Measurements from ENCODE around the gene ZNF423.

ZNF423 gene

GRCh38 chr16:49745311-49745747 is 110.6 kb downstream of the ZNF423 start:
- DNase-seq = no peak

DNA sequence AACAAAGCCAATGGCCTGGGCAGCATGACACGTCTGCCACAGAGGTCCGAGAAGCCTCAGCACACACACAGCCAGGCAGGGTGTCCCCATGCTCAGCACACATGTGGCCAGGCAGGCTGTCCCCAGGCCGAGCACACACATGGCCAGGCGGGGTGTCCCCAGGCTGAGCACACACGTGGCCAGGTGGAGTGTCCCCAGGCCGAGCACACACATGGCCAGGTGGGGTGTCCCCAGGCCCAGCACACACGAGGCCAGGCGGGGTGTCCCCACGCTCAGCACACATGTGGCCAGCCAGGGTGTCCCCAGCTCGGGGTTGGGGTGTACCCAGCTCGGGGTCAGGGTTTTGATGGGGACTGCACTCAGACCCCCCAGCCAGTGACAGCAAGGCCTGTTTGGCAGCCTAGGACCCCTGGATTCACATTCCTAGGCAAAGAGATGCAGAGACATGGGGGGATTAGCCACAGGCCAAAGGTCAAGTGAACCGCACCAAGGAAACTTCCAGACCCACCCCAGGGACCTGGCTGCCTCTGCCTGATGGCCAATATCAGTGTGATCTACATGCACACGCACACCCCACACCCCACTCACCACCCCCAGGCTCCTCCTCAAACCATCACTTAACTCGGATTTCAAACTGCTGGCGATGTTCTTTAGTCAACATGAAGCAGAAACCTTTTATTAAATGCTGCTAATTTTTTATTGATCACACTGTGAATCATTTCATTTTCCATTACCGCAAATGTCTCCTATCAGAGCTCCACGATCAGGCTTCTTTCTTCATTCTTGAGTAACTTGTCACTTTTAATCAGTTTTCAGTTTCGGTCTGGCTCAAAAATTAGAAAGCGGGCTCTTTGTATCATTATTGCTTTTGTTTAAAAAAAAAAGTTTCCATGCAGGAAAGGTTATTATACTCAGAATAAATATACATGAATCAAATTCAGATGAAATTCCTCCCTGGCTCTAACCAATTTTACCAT is 111.4 kb downstream of the ZNF423 start:
- DNase-seq = no peak

GRCh38 chr16:49743658-49744057 is 112.3 kb downstream of the ZNF423 start:
- no peak for DNase-seq

DNA sequence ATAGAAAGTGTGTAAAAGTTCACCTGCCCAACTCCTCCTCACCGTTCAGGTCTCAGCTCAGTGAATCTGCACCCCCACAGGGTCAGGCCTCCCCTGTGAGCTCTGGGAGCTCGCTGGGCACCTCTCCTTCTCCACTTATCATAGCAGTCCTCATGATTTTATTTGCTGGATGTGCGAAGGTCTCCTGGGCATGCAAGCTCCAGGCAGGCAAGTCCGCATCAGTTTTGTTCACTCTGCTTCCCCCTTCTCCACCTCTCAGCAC is 112.8 kb downstream of the ZNF423 start:
- no peak for DNase-seq

DNA sequence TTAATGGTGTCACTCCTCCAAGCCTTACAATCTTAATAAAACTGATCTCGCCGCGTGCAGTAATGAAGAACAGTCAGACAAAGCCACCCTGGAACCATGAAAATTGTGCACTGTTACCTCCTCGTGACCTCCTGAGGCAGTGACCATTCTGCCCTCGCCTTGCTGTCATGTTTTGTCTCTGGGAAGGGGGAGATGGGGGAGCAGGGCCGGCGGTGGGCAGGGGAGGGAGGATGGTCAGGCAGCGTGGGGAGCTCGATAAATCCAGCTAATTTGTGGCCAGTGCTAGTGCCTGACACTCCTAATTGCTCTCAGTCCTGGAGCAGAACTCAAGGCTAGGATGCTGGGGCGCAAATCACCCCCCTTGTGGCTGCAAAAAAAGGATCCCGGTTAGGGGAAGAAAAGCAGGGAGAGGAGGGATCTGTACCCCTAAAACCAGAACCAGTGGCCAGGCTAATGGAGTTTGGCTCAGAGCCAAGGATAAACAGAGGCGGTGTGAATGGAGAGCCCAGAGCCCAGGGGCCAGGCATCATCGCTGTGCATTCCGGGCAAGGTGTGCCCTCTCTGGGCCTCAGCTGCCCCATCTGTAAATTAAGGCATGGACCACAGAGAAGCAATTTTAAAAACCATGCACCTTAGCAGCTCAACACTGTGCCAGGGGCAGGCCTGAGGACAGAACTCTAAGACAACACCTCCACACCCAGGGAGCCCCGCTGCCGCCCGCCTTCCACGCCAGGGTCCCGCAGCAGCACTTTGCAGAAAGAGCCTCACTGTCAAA is 113.3 kb downstream of the ZNF423 start:
- DNase-seq = no peak

DNA sequence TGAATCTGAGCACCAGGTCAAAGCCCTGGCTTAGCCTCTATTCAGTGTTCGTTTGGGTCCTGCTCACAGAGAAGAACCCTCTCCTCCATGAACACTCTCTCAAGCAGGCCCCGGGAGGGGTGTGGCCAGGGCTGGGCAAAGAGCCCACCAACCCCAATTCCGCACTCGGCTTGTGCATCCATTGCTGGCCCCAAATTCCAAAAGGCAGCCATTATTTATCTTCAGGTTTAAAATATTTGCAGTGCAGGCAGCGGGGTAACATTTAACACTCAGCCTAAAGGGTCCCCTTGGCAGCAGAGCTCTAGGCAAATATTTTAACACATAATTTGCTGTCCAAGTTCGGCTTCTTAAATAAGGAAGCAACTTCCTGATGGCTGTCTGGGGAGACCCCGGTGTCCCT is 115.7 kb downstream of the ZNF423 start:
- no peak for DNase-seq

DNA sequence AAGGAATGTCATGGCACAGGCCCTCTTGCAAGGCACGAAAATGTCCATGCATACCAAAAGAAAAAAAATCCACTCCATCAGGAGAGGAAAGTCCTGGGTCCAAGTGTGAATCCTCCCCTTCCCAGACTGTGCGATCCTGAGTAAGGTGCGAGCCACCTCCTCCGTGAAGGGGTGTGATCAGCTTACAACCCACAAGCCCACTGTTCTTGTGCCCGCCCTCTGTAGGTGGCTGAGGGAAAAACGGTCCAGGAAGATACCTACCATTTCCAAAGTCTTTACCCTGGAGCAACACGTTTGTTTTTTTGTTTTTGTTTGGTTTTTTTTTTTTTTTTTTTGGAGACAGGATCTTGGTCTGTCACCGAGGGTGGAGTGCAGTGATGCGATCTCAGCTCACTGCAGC is 116.5 kb downstream of the ZNF423 start:
- no peak for DNase-seq

- DNase-seq = no peak
Measured at GRCh38 chr16:49738832-49739231, 117.1 kb downstream of the ZNF423 start.

GRCh38 chr16:49738001-49738400 is 117.9 kb downstream of the ZNF423 start:
- DNase-seq = no peak

- DNase-seq = no peak
Measured at GRCh38 chr16:49737541-49737940, 118.4 kb downstream of the ZNF423 start.

- DNase-seq = no peak
Measured at GRCh38 chr16:49734331-49734730, 121.6 kb downstream of the ZNF423 start.

DNA sequence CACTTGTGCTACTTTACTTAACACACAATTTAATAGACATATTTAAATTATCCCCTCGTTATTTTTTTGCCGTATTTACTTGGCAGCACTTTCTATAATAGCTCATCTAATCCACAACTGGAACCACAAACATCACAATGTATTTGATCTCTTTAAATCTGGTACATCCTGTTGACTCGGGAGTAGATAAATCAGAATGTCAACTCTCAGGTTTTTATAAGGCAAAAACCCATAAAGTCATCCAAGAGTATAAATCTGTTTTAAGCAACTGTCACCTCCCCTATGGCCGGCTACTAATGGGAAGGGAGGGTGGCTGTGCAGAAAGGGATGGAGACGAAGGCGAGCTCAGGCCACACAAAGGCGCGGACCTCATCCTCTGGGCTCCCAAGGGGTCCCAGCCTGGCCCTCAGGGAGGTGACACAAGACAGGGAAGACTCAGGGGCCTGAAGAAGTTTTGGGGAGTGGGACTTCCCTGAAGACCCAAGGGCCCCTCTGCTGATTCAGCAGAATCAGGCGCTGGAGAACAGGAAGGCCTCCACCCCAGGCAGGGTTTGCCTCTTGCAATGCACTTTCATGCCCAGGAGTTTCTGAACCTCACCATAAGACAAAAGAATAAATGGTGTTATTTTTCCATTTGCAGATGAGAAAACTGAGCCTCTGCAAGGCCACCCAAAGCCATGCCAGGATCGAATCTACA is 122.5 kb downstream of the ZNF423 start:
- DNase-seq = no peak

DNA sequence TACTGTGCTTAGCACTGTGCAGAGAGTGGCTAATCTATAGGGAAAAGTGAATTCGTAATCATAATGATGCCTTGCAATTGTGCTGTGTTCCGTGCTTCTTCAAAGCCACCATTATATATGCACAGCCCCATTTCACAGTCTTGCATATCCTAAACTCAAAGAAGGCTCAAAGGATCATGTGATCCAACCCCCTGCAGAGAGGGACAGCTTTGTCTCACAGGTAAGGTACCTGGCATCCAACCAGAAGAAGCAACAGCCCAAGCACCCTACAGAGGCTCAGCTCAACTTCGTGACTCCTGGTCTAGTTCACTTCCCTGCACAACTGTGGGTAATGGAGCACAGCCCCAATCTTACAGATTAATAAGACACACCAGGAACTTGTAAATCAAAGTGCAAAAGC is 124.0 kb downstream of the ZNF423 start:
- DNase-seq = no peak

DNA sequence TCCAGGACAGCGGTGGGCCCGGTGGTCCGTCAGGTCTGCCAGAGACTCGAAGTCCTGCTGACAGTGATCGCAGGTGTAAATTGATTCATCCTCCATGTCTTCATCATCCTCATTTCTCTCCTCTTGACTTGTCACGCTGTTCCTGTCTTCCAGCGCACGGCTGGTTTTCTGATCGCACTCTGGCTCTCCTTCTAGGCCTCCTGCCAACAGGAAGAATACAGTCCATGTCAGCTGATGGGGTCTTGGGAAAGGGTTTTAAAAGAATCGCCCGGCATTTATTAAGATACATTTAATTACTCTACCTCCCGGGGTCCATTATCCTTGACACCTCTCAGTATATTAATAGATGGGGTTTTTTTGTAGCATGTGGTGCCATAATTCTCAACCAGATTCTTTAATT is 125.1 kb downstream of the ZNF423 start:
- no peak for DNase-seq

DNA sequence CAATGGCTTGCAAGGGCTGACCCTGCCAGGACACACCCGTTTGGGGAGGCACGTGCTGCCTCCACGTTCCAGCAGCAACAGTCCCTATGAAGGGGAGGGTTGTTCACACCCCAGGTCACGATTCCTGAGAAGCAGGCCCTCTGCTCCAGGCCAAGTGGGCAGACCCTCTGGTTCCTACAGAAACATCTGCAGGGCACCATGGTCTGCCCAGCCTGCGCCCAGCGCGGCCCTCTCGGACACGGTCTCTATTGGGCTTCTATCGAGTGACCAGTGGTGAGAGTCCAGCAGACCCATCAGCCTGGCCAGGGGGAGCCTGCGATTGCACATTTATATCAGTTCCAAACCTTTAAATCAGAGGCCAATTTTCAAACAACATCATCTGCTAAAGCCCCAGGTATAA is 128.3 kb downstream of the ZNF423 start:
- DNase-seq = no peak

DNA sequence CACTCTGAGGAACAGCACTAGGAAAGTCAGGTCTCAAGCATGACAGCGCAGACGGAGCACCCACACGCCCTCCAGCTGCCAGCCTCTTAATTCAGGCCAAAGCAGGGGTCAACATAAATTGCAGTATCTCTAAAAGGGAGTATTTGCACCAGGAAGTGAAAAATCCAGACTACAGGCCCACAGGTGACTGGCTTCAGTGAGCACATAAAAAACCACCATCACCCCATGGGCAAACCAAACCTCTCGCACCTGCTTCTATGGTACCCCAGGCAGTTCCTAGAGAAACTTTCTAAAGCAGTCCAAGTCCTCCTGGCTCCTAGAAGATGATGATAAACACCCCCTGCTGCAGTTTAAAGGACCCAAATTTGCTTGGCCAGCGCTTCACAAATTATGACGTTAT is 129.8 kb downstream of the ZNF423 start:
- DNase-seq = no peak

- DNase-seq = no peak
Measured at GRCh38 chr16:49725651-49726050, 130.3 kb downstream of the ZNF423 start.

- no peak for DNase-seq
Measured at GRCh38 chr16:49724774-49725173, 131.1 kb downstream of the ZNF423 start.

GRCh38 chr16:49723310-49723709 is 132.6 kb downstream of the ZNF423 start:
- no peak for DNase-seq

- DNase-seq = no peak
Measured at GRCh38 chr16:49720225-49720624, 135.7 kb downstream of the ZNF423 start.

DNA sequence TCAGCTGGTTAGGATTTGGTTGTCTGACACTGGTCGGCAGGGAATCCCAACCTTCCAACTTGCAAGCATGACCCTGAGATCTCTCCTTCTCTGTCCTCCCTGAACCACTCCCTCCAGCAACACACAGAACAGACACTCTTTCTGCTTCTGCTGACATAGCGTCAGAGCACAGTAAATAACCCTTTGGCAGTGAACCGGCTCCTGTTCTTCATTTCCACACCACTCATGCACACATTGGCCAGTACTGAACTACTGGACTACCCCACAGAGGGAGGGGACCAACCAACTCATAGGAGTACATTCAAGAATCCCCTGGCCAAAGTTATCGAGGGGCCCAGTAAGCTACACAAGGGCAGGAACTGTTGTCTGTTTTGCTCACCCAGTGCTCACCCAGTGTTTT is 138.2 kb downstream of the ZNF423 start:
- no peak for DNase-seq

GRCh38 chr16:49716339-49716934 is 139.5 kb downstream of the ZNF423 start:
- no peak for DNase-seq

- no peak for DNase-seq
Measured at GRCh38 chr16:49713770-49714169, 142.1 kb downstream of the ZNF423 start.
